ENCODE data around the gene GAD1.

Gene GAD1

GRCh38 chr2:170862286-170862902 lies 45.7 kb downstream of the GAD1 start:
- no peak for TF ChIP-seq NFIC (IDR thresholded peaks at IDR 0.05)
- no peak for TF ChIP-seq ZBTB7A (IDR thresholded peaks at IDR 0.05; ENCODE audit: low read depth)
- TF ChIP-seq, protein P1, sequence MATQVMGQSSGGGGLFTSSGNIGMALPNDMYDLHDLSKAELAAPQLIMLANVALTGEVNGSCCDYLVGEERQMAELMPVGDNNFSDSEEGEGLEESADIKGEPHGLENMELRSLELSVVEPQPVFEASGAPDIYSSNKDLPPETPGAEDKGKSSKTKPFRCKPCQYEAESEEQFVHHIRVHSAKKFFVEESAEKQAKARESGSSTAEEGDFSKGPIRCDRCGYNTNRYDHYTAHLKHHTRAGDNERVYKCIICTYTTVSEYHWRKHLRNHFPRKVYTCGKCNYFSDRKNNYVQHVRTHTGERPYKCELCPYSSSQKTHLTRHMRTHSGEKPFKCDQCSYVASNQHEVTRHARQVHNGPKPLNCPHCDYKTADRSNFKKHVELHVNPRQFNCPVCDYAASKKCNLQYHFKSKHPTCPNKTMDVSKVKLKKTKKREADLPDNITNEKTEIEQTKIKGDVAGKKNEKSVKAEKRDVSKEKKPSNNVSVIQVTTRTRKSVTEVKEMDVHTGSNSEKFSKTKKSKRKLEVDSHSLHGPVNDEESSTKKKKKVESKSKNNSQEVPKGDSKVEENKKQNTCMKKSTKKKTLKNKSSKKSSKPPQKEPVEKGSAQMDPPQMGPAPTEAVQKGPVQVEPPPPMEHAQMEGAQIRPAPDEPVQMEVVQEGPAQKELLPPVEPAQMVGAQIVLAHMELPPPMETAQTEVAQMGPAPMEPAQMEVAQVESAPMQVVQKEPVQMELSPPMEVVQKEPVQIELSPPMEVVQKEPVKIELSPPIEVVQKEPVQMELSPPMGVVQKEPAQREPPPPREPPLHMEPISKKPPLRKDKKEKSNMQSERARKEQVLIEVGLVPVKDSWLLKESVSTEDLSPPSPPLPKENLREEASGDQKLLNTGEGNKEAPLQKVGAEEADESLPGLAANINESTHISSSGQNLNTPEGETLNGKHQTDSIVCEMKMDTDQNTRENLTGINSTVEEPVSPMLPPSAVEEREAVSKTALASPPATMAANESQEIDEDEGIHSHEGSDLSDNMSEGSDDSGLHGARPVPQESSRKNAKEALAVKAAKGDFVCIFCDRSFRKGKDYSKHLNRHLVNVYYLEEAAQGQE (IDR thresholded peaks at IDR 0.05; ENCODE audit: low read depth), result no peak
- TF ChIP-seq RAD21 (IDR thresholded peaks at IDR 0.05; ENCODE audit: low read depth), result no peak
- TF ChIP-seq, protein P2, sequence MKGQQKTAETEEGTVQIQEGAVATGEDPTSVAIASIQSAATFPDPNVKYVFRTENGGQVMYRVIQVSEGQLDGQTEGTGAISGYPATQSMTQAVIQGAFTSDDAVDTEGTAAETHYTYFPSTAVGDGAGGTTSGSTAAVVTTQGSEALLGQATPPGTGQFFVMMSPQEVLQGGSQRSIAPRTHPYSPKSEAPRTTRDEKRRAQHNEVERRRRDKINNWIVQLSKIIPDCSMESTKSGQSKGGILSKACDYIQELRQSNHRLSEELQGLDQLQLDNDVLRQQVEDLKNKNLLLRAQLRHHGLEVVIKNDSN (IDR thresholded peaks at IDR 0.05), result no peak
- TF ChIP-seq EP300 (IDR thresholded peaks at IDR 0.05; ENCODE audit: borderline replicate concordance), result no peak
- no peak for TF ChIP-seq CEBPB (IDR thresholded peaks at IDR 0.05)
- no peak for TF ChIP-seq FOXM1 (IDR thresholded peaks at IDR 0.05; ENCODE audit: borderline replicate concordance, low read depth)

DNA sequence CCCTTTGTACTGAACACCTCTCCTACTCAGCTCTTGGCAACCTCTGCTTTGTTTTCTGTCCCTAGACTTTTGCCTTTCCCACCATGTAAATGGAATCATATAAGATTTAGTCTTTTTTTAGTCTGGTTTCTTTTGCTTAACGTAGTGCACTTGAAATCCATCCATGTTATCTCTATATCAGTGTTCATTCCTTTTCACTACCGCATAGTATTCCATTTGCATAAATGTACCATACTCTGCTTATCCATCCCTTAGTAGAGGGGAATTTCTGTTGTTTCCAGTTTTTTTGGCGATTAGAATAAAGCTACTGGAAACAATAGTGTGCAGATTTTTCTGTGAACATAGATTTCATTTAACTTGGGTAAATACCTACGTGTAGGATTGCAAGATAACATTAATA lies 46.4 kb downstream of the GAD1 start:
- TF ChIP-seq RAD21 (IDR thresholded peaks at IDR 0.05; ENCODE audit: low read depth), result no peak

- TF ChIP-seq, protein P1 (IDR thresholded peaks at IDR 0.05; ENCODE audit: low read depth), result no peak
- no peak for TF ChIP-seq YY1 (IDR thresholded peaks at IDR 0.05; ENCODE audit: low read depth)
- TF ChIP-seq CEBPB (IDR thresholded peaks at IDR 0.05), result no peak
Measured at GRCh38 chr2:170869036-170869435, 52.3 kb downstream of the GAD1 start.

GRCh38 chr2:170869461-170869860 lies 52.8 kb downstream of the GAD1 start:
- TF ChIP-seq TAF1 (IDR thresholded peaks at IDR 0.05; ENCODE audit: low read depth) (no peak), RAD21 (IDR thresholded peaks at IDR 0.05; ENCODE audit: low read depth) (no peak), EP300 (IDR thresholded peaks at IDR 0.05; ENCODE audit: borderline replicate concordance) (no peak), CEBPB (IDR thresholded peaks at IDR 0.05) (no peak), YY1 (IDR thresholded peaks at IDR 0.05; ENCODE audit: low read depth) (no peak), TCF12 (IDR thresholded peaks at IDR 0.05; ENCODE audit: low read depth) (no peak), MAX (IDR thresholded peaks at IDR 0.05) (no peak), EGR1 (IDR thresholded peaks at IDR 0.05) (no peak), CREB1 (IDR thresholded peaks at IDR 0.05; ENCODE audit: low read depth) (no peak), TEAD4 (IDR thresholded peaks at IDR 0.05) (no peak), FOXM1 (IDR thresholded peaks at IDR 0.05; ENCODE audit: borderline replicate concordance, low read depth) (no peak), NFIC (IDR thresholded peaks at IDR 0.05) (no peak), ZBTB7A (IDR thresholded peaks at IDR 0.05; ENCODE audit: low read depth) (no peak)
- TF ChIP-seq, protein P1 (IDR thresholded peaks at IDR 0.05; ENCODE audit: low read depth), result no peak
- TF ChIP-seq, protein P2 (IDR thresholded peaks at IDR 0.05), result no peak

- TF ChIP-seq, protein P2 (IDR thresholded peaks at IDR 0.05), result 0 out of 2 replicates have a peak, but pooled peaks have one; percentile 31
- TF ChIP-seq EP300 (IDR thresholded peaks at IDR 0.05; ENCODE audit: borderline replicate concordance) (no peak), RAD21 (IDR thresholded peaks at IDR 0.05; ENCODE audit: low read depth) (peak; percentile 60), CREB1 (IDR thresholded peaks at IDR 0.05; ENCODE audit: low read depth) (no peak), MAX (IDR thresholded peaks at IDR 0.05) (0 out of 2 replicates have a peak, but pooled peaks have one; percentile 21), TEAD4 (IDR thresholded peaks at IDR 0.05) (no peak), TCF12 (IDR thresholded peaks at IDR 0.05; ENCODE audit: low read depth) (no peak; the same call in 1 of the 2 replicates), CEBPB (IDR thresholded peaks at IDR 0.05) (no peak), FOXM1 (IDR thresholded peaks at IDR 0.05; ENCODE audit: borderline replicate concordance, low read depth) (no peak), NFIC (IDR thresholded peaks at IDR 0.05) (peak; percentile 14; the same call in 1 of the 2 replicates), EGR1 (IDR thresholded peaks at IDR 0.05) (no peak)
Measured at GRCh38 chr2:170873035-170873692, 56.5 kb downstream of the GAD1 start.
